K562 treated with DMSO at 1 percent for 24 hours (cell line): ENCODE data around the gene ZNF354B. TPM values are rescaled to one million over a fixed set of nuclear protein-coding genes. Genes with fewer than 3 reads are reported as not detected.

Source experiments
- total RNA-seq: library from RNA; unstranded; fragments of 300-600 nt; gene quantifications from 2 replicates; pipeline ENCODE4 v1.2.3, GENCODE V29; 2022; ENCODE audit warnings: low read depth; ENCODE audit not compliant: insufficient read depth

The ZNF354B gene
- 3.6 and 4.8 TPM in 2 replicates for total RNA-seq

DNA sequence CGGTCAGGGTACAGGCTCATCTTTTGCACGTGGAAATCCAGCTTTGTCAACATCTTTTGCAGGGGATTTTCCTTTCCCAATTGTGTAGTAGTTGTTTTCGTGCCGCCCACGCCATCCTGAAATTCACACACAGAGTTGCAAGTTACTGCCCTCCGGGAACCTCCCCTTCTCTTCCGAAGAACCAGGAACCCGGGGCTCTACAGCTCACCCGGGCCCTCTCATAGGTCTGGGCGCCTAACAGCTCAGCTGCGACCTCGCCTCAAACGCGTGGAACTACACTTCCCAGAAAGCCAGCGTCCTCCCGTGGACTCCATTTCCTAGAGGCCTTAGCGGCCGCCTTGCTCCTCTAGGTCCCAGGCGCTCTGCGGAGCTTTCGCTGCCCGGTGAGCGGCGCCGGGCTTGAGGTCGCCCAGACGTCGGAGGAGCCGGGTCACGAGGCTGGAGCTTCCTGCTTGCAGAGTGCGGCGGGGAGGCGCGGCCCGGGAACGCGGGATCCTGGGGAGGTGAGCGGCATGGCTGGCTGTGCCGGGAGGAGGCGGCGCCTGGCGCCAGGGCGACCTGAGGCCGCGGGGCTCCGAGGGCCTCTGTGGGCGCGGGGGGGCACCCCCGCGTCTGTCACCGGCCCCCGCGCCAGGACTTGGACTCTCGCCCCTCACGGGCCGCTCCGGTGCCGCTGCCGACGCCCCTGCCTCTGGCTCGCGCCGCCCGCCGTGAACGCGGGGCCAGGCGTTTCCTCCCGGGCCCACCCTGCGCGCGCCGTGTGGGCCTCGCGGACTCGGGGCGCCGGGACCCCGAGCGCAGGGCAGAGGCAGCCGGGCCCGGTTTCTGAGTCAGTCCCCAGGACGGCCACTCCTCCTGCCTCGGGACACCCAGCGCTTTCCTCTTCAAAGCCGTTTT, at the start of gene ZNF354B:
Gene ZNF354B (plus strand): TSS at position 329 of the 897 bp plus-strand sequence. CDS start 1,095 bp downstream, outside the sequence.

DNA sequence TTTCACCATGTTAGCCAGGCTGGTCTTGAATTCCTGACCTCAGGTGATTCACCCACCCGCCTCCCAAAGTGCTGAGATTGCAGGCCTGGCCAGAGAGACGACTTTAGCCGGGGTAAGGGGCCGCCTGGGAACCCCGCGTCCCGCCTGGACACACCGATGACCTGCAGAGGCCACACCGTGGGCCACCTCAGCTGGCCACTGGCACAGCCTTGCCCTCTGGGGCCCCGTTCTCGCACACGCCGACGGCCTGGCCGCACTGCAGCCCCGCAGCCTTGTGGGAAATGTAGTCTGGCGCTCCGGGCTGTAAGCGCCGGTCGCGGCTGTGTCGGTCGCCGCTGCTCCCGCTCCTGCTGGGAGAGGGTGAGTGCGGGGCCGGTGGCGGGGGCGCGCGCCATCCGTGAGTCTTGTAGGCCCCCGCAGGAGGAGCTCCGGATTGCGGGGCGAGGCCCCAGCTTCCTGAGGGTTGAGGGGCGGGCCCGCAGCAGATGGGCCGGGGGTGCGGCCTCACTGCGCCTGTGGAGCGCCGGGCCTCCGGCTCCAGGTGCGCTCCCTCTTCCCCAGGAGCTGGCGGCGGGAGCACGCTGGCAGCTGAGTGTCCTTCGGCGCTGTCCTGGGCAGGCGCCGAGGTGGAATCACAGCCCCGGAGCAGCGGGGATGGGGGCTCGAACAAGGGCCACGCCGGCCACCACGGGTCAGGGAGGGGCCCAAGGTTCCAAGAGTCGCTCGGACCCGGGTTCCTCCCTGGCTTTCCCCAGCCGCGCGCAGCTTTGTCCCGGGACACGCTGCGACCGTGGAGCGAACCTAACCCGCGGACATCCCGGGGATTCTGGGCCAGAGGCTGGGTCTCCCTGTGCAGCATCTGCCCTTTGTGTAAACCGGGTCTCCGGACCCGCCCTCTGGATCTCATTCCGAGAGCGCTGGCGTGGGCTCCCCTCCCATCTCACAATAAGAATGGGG, 36.1 kb downstream of the ZNF354B start, which contains the start of gene ZFP2:
Gene ZFP2 (plus strand): TSS at position 299 of the 957 bp plus-strand sequence. CDS start 35,401 bp downstream, outside the sequence.

Other genes starting within 250 kb of the ZNF354B start
- 5.4 and 6.1 TPM in 2 replicates for gene CLK4, start 232.9 kb upstream of the ZNF354B start, total RNA-seq
- 1.7 and 2.4 TPM in 2 replicates for gene ZNF354A, start 129.3 kb upstream of the ZNF354B start, total RNA-seq
- gene ZFP2, start 36.0 kb downstream of the ZNF354B start, total RNA-seq: 0.14 TPM in 1 of 2 replicates, not detected in the other
- gene ZNF454, start 81.2 kb downstream of the ZNF354B start, total RNA-seq: not detected in 2 replicates
- not detected in 2 replicates for gene GRM6, start 135.4 kb downstream of the ZNF354B start, total RNA-seq
- 1.3 and 1.6 TPM in 2 replicates for gene ZNF879, start 163.9 kb downstream of the ZNF354B start, total RNA-seq
- 0.07 and 0.31 TPM in 2 replicates for gene ZNF354C, start 200.4 kb downstream of the ZNF354B start, total RNA-seq